ENCODE results near the gene TMEM200A. TPM values are rescaled to one million over a fixed set of nuclear protein-coding genes. Genes with fewer than 3 reads are reported as not detected.

TMEM200A gene
- total and polyA plus RNA-seq, 8 donors = 1.5 to 12.6 (median 3.2) TPM

- DNase-seq = no peak
- no peaks in the 10 kb centered on the region for H3K9me3 ChIP-seq
- intact Hi-C loops (cut with DNase I) = no loop called here
- no peak for TF ChIP-seq CTCF (IDR thresholded peaks at IDR 0.05)
- no peak overlapping the region for H3K4me3 ChIP-seq
- no peaks in the 10 kb centered on the region for H3K27me3 ChIP-seq
- no peaks in the 10 kb centered on the region for H3K36me3 ChIP-seq
- ATAC-seq = no peak
- H3K27ac ChIP-seq = no peak overlapping the region
- no peaks in the 10 kb centered on the region for H3K4me1 ChIP-seq
Measured at GRCh38 chr6:130437961-130438360, 72.1 kb downstream of the TMEM200A start.

- intact Hi-C loops (cut with DNase I) = no loop called here
- no peaks in the 10 kb centered on the region for H3K27me3 ChIP-seq
- H3K36me3 ChIP-seq = no peaks in the 10 kb centered on the region
- no peak for TF ChIP-seq CTCF (IDR thresholded peaks at IDR 0.05)
- no peak for DNase-seq
- H3K4me3 ChIP-seq = no peak overlapping the region
- no peaks in the 10 kb centered on the region for H3K4me1 ChIP-seq
- H3K27ac ChIP-seq = no peak overlapping the region
- ATAC-seq = no peak
- H3K9me3 ChIP-seq = no peaks in the 10 kb centered on the region
Measured at GRCh38 chr6:130447374-130447773, 81.6 kb downstream of the TMEM200A start.

DNA sequence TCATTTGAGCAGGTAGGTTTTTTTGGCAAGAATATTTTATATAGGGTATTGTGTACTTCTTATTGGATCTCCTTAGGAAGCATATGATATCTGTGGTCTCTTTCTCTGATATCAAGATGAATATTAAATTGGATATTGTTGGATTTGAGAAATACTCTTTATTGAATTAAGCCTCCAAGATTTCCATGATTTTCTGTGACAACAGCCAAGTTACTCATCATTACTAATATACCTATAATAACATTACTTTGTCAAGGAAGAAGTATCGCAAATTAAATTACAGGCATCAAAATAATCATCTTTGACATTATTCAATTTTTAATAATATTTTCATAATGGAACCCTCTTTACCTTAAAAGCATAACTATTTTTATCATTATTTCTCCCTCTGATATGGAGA, 86.5 kb downstream of the TMEM200A start:
- DNase-seq = no peak
- H3K36me3 ChIP-seq = no peaks in the 10 kb centered on the region
- intact Hi-C loops (cut with DNase I) = no loop called here
- no peaks in the 10 kb centered on the region for H3K27me3 ChIP-seq
- no peak overlapping the region for H3K4me3 ChIP-seq
- H3K9me3 ChIP-seq = no peaks in the 10 kb centered on the region
- H3K4me1 ChIP-seq = no peaks in the 10 kb centered on the region
- no peak for ATAC-seq
- no peak overlapping the region for H3K27ac ChIP-seq
- no peak for TF ChIP-seq CTCF (IDR thresholded peaks at IDR 0.05)

GRCh38 chr6:130453230-130453629, 87.4 kb downstream of the TMEM200A start:
- intact Hi-C loops (cut with DNase I) = no loop called here
- Histone ChIP-seq H3K9me3 (no peaks in the 10 kb centered on the region), H3K27me3 (no peaks in the 10 kb centered on the region), H3K4me3 (no peak overlapping the region), H3K27ac (no peak overlapping the region), H3K36me3 (no peaks in the 10 kb centered on the region), H3K4me1 (no peaks in the 10 kb centered on the region)
- no peak for DNase-seq
- no peak for TF ChIP-seq CTCF (IDR thresholded peaks at IDR 0.05)
- no peak for ATAC-seq

GRCh38 chr6:130457605-130458004, 91.8 kb downstream of the TMEM200A start:
- intact Hi-C loops (cut with DNase I) = no loop called here

More at GRCh38 chr6:130457605-130458004, 91.8 kb downstream of the TMEM200A start:
- Histone ChIP-seq H3K27ac (no peak overlapping the region), H3K27me3 (no peaks in the 10 kb centered on the region), H3K36me3 (no peaks in the 10 kb centered on the region), H3K4me3 (no peak overlapping the region), H3K4me1 (no peaks in the 10 kb centered on the region), H3K9me3 (no peaks in the 10 kb centered on the region)
- ATAC-seq (no peak), DNase-seq (no peak)
- no peak for TF ChIP-seq CTCF (IDR thresholded peaks at IDR 0.05)

Measured in left lung (tissue), 10 donors.